HepG2 (cell line): ENCODE data around the gene LMOD1. TPM values are rescaled to one million over a fixed set of nuclear protein-coding genes. Genes with fewer than 3 reads are reported as not detected.

ENCODE experiments used
- BRD4 ChIP-seq: sonication (generic); formaldehyde crosslinking; IDR thresholded peaks from 2 replicates; pipeline ENCODE4 v1.4.0; 2020; ENCODE audit warnings: missing genetic modification reagents
- CREB3 ChIP-seq: sonication (generic); formaldehyde crosslinking; IDR thresholded peaks from 2 replicates; pipeline ENCODE4 v1.5.0; 2020; ENCODE audit warnings: missing genetic modification reagents
- CSRNP2 ChIP-seq: sonication (generic); formaldehyde crosslinking; conservative IDR thresholded peaks from 2 replicates; pipeline ENCODE4 v1.8.0; 2022; ENCODE audit warnings: low read depth, missing genetic modification reagents
- E2F2 ChIP-seq: sonication (generic); formaldehyde crosslinking; IDR thresholded peaks from 2 replicates; pipeline ENCODE4 v1.4.0; 2020; ENCODE audit warnings: missing genetic modification reagents, borderline replicate concordance
- KLF6 ChIP-seq: IDR thresholded peaks from 2 replicates; pipeline ENCODE4 v1.8.0; 2016; ENCODE audit warnings: missing biosample characterization, missing genetic modification reagents
- KLF9 ChIP-seq: IDR thresholded peaks from 2 replicates; pipeline ENCODE4 v1.6.1; 2016; ENCODE audit warnings: low read depth
- NR2F2 ChIP-seq: IDR thresholded peaks from 2 replicates; pipeline ENCODE4 v1.6.1; 2012; ENCODE audit warnings: low read depth, inconsistent platforms, borderline replicate concordance
- RERE ChIP-seq: IDR thresholded peaks from 2 replicates; pipeline ENCODE4 v1.6.1; 2016; ENCODE audit warnings: low read depth, missing genetic modification reagents, missing compliant biosample characterization
- RFXANK ChIP-seq: IDR thresholded peaks from 2 replicates; pipeline ENCODE4 v1.6.1; 2016
- SUZ12 ChIP-seq: fragments of 150-350 bp; IDR thresholded peaks from 2 replicates; pipeline ENCODE4 v1.6.1; 2014; ENCODE audit warnings: low read depth, low read length
- TCF12 ChIP-seq, 2 experiments: fragments of 450-650 bp in 1 of 2; sonication (generic) in 1 of 2; formaldehyde crosslinking in 1 of 2; IDR thresholded peaks; 2 replicates each; pipeline versions ENCODE4 v1.6.1 to v1.8.0; 2017 to 2022; ENCODE audit warnings: antibody characterized with exemption in 1 of 2, mild to moderate bottlenecking in 1 of 2, missing genetic modification reagents in 1 of 2, moderate library complexity in 1 of 2
- TCF7L2 ChIP-seq: IDR thresholded peaks from 2 replicates; pipeline ENCODE4 v1.6.1; 2011; ENCODE audit warnings: mild to moderate bottlenecking, low read depth, low read length, moderate library complexity
- TFAP4 ChIP-seq: sonication (generic); IDR thresholded peaks from 2 replicates; pipeline ENCODE4 v1.6.1; 2016; ENCODE audit warnings: low read depth, borderline replicate concordance
- TGIF2 ChIP-seq: IDR thresholded peaks from 2 replicates; pipeline ENCODE4 v1.6.1; 2016; ENCODE audit warnings: control low read depth, missing compliant biosample characterization
- ZC3H13 ChIP-seq: sonication (generic); formaldehyde crosslinking; IDR thresholded peaks from 2 replicates; pipeline ENCODE4 v1.8.1; 2023; ENCODE audit warnings: mild to moderate bottlenecking, missing genetic modification reagents, moderate library complexity
- ZMAT5 ChIP-seq: sonication (generic); formaldehyde crosslinking; IDR thresholded peaks from 2 replicates; pipeline ENCODE4 v1.5.0; 2020; ENCODE audit warnings: mild to moderate bottlenecking, low read depth, missing genetic modification reagents, borderline replicate concordance
- ZNF256 ChIP-seq: sonication (generic); formaldehyde crosslinking; conservative IDR thresholded peaks from 2 replicates; pipeline ENCODE4 v1.4.0; 2020; ENCODE audit warnings: missing genetic modification reagents
- ZNF460 ChIP-seq: sonication (generic); formaldehyde crosslinking; IDR thresholded peaks from 2 replicates; pipeline ENCODE4 v1.5.1; 2020; ENCODE audit warnings: missing genetic modification reagents, mild to moderate bottlenecking, borderline replicate concordance
- ZNF468 ChIP-seq: sonication (generic); formaldehyde crosslinking; IDR thresholded peaks from 2 replicates; pipeline ENCODE4 v1.8.0; 2022; ENCODE audit warnings: mild to moderate bottlenecking, moderate library complexity, missing genetic modification reagents
- ZNF563 ChIP-seq: sonication (generic); formaldehyde crosslinking; IDR thresholded peaks from 2 replicates; pipeline ENCODE4 v1.8.0; 2022; ENCODE audit warnings: mild to moderate bottlenecking, moderate library complexity, missing genetic modification reagents
- polyA plus RNA-seq, 8 experiments: library from polyadenylated mRNA; depleted of rRNA in 3 of 8; stranded (reverse) in 7 of 8; unstranded in 1 of 8; fragments of >200 nt; fragmentation: Illumina TruSeq in 4 of 8; extraction: Trizol in 4 of 8; gene quantifications; 2 replicates each; pipeline versions ENCODE4 v1.2.1 to v1.2.3, GENCODE V29; 2011 to 2016; ENCODE audit warnings: low read depth in 4 of 8, missing spikeins in 1 of 8, mixed read lengths in 1 of 8; ENCODE audit not compliant: insufficient read depth in 1 of 8
- total RNA-seq, 5 experiments: library from RNA; depleted of rRNA; stranded (reverse); fragments of >200 nt; fragmentation: Illumina TruSeq; extraction: Trizol; gene quantifications; 2 replicates each; pipeline ENCODE4 v1.2.3, GENCODE V29; 2016; ENCODE audit warnings: low read depth in 1 of 5

The LMOD1 gene
- total and polyA plus RNA-seq, 2 of the 13 experiments (the other 11 are each of a cell fraction or from before 2014, with no cell fraction given), result not detected

GRCh38 chr1:201941420-201942128 is 4.8 kb downstream of the LMOD1 start (continued):
- TF ChIP-seq ZC3H13, result no peak
- TF ChIP-seq RERE (CRISPR knock-in tag), result no peak
- no peak for TF ChIP-seq CSRNP2 (CRISPR knock-in tag)
- TF ChIP-seq ZNF563 (CRISPR knock-in tag), result no peak
- no peak for TF ChIP-seq RFXANK (CRISPR knock-in tag)
- TF ChIP-seq BRD4 (CRISPR knock-in tag), result no peak
- TF ChIP-seq ZMAT5 (CRISPR knock-in tag), result no peak
- TF ChIP-seq ZNF460, result no peak
- no peak for TF ChIP-seq ZNF468
- TF ChIP-seq CREB3 (CRISPR knock-in tag), result no peak
- no peak for TF ChIP-seq NR2F2
- TF ChIP-seq ZNF256 (CRISPR knock-in tag), result no peak
- no peak for TF ChIP-seq TCF12 (IDR thresholded peaks at IDR 0.05)
- TF ChIP-seq TCF12 (CRISPR knock-in tag; IDR thresholded peaks at IDR 0.05), result no peak
- TF ChIP-seq TCF7L2, result no peak
- no peak for TF ChIP-seq KLF6 (CRISPR knock-in tag)
- TF ChIP-seq KLF9 (CRISPR knock-in tag), result no peak
- TF ChIP-seq TFAP4, result no peak; the same call in 1 of the 2 replicates
- TF ChIP-seq E2F2, result no peak
- TF ChIP-seq SUZ12, result no peak
- no peak for TF ChIP-seq TGIF2
